NB4 (cell line): ENCODE results near the gene NFIB.

Source experiments
- DNase-seq: peaks from one replicate; pipeline ENCODE4 v3.0.0; 2010; ENCODE audit warnings: low read depth
- H3K4me3 ChIP-seq: one replicate; pipeline ENCODE4 v1.5.1; 2011; ENCODE audit warnings: mild to moderate bottlenecking, low read depth, low read length, moderate library complexity
- MAX ChIP-seq: IDR thresholded peaks from 2 replicates; pipeline ENCODE4 v1.6.1; 2011; ENCODE audit warnings: low read depth, low read length
- MYC ChIP-seq: IDR thresholded peaks from 2 replicates; pipeline ENCODE4 v1.6.1; 2011; ENCODE audit warnings: low read depth, low read length
- POLR2A ChIP-seq: IDR thresholded peaks from 2 replicates; pipeline ENCODE4 v1.6.1; 2011; ENCODE audit warnings: mild to moderate bottlenecking; ENCODE audit not compliant: insufficient read length; ENCODE audit errors: extremely low read depth
- TF ChIP-seq, protein P1 (sequence below): IDR thresholded peaks from one replicate; pipeline ENCODE4 v1.5.1; 2012; ENCODE audit warnings: low read depth, low read length

NFIB gene

GRCh38 chr9:14354201-14354600 is 40.3 kb upstream of the NFIB start:
- no peak for TF ChIP-seq MAX
- no peak for TF ChIP-seq MYC
- no peak for TF ChIP-seq POLR2A
- TF ChIP-seq, protein P1, sequence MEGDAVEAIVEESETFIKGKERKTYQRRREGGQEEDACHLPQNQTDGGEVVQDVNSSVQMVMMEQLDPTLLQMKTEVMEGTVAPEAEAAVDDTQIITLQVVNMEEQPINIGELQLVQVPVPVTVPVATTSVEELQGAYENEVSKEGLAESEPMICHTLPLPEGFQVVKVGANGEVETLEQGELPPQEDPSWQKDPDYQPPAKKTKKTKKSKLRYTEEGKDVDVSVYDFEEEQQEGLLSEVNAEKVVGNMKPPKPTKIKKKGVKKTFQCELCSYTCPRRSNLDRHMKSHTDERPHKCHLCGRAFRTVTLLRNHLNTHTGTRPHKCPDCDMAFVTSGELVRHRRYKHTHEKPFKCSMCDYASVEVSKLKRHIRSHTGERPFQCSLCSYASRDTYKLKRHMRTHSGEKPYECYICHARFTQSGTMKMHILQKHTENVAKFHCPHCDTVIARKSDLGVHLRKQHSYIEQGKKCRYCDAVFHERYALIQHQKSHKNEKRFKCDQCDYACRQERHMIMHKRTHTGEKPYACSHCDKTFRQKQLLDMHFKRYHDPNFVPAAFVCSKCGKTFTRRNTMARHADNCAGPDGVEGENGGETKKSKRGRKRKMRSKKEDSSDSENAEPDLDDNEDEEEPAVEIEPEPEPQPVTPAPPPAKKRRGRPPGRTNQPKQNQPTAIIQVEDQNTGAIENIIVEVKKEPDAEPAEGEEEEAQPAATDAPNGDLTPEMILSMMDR: no peak

GRCh38 chr9:14353222-14354056 is 39.5 kb upstream of the NFIB start:
- no peak overlapping the region for H3K4me3 ChIP-seq
- no peak for TF ChIP-seq POLR2A
- peak; percentile 33; the same call in 1 of the 2 replicates for TF ChIP-seq MAX
- TF ChIP-seq, protein P1: peak; percentile 98
- DNase-seq: peak; percentile 84

More at GRCh38 chr9:14354201-14354600, 40.3 kb upstream of the NFIB start:
- no peak overlapping the region for H3K4me3 ChIP-seq
- no peak for DNase-seq

DNA sequence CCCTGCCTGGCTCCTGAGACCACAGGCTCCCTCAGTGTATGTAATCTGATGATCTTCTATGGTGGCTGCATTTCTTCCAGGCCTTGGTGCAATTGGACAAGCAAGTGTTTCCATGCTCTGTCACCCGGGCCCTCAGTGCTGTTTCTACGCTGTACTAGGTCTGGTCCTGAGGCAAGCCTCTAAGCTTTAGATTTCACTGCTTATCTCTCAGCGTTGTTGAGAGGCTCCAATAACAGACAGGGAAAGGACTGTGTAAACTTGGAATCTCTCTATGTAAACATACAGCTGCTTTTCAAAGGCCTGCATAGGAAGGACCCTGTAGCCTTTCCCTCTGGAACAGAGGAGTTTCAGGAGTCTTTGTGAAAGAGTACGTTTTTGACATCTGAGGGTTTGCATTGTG is 38.6 kb upstream of the NFIB start:
- no peak for TF ChIP-seq POLR2A
- TF ChIP-seq, protein P1: no peak
- TF ChIP-seq MAX: no peak
- no peak for TF ChIP-seq MYC
- H3K4me3 ChIP-seq: no peak overlapping the region
- no peak for DNase-seq

GRCh38 chr9:14351221-14351836 is 37.4 kb upstream of the NFIB start:
- no peak overlapping the region for H3K4me3 ChIP-seq
- DNase-seq: no peak
- TF ChIP-seq POLR2A (no peak), MAX (no peak), MYC (no peak)
- TF ChIP-seq, protein P1: no peak

DNA sequence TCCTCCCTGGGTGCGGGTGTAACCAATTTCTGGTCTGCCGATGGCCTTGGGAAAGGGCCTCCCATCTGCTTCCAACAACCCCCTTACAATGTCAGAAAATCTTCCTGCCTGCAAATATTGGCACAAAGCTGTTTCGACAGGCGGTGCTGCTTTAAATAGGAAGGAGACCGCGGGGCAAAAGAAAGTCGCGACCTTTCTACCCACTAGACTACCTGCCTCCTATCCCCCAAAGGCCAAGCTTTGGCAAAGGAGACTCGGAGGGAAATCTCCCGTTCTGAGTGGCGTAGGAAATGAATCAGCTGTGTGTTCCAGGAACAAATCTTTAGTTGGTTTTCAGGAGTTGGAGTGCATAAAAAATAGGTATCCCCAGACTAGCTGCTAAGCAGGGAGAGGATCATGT is 36.8 kb upstream of the NFIB start:
- H3K4me3 ChIP-seq: no peak overlapping the region
- DNase-seq: no peak
- TF ChIP-seq MYC: no peak

GRCh38 chr9:14350349-14350728 is 36.4 kb upstream of the NFIB start:
- DNase-seq: no peak
- TF ChIP-seq MAX: no peak
- H3K4me3 ChIP-seq: no peak overlapping the region
